ENCODE measurements around the gene TRIP6.

TRIP6 gene

GRCh38 chr7:100825751-100826513, 41.3 kb upstream of the TRIP6 start:
- Histone ChIP-seq H3K9me3 (ENCODE audit: control insufficient read depth in 2 of 2, low read length in 2 of 2) (no peaks in the 10 kb centered on the region), H3K36me3 (ENCODE audit: control insufficient read depth in 2 of 2, insufficient read depth in 2 of 2, low read length in 2 of 2) (peaks cover 0 to 6% of the 10 kb centered on the region in 2 donors), H3K9ac (ENCODE audit: low read length in 2 of 2) (peak overlapping the region; percentile 60 to 69), H3K27ac (ENCODE audit: low read length) (no peak overlapping the region), H3K4me1 (ENCODE audit: control insufficient read depth, insufficient read depth, low read length) (peaks cover 30% of the 10 kb centered on the region), H3K4me3 (ENCODE audit: low read length in 2 of 2) (peak overlapping the region; percentile 54 to 78), H3K27me3 (ENCODE audit: control insufficient read depth in 1 of 2, insufficient read depth in 2 of 2, low read length in 2 of 2) (no peaks in the 10 kb centered on the region)

- peak overlapping the region; percentile 60 for H3K9ac ChIP-seq (ENCODE audit: low read length in 2 of 2)
- no peaks in the 10 kb centered on the region for H3K27me3 ChIP-seq (ENCODE audit: control insufficient read depth in 1 of 2, insufficient read depth in 2 of 2, low read length in 2 of 2)
Measured at GRCh38 chr7:100826514-100827329, 40.5 kb upstream of the TRIP6 start.

GRCh38 chr7:100827330-100828226, 39.6 kb upstream of the TRIP6 start, which contains the start of gene EPHB4:
TSS of gene EPHB4 (minus strand) at chr7:100827523. CDS start at chr7:100827030, 493 bp downstream.
- H3K4me1 ChIP-seq (ENCODE audit: control insufficient read depth, insufficient read depth, low read length), result peaks cover 30% of the 10 kb centered on the region
- H3K9me3 ChIP-seq (ENCODE audit: control insufficient read depth in 2 of 2, low read length in 2 of 2), result no peaks in the 10 kb centered on the region
- peak within 1 kb of the TSS; percentile 24 for H3K27ac ChIP-seq (ENCODE audit: low read length)
- H3K9ac ChIP-seq (ENCODE audit: low read length in 2 of 2), result peak within 1 kb of the TSS; percentile 60
- peak within 1 kb of the TSS; percentile 78 to 80 for H3K4me3 ChIP-seq (ENCODE audit: low read length in 2 of 2)
- H3K36me3 ChIP-seq (ENCODE audit: control insufficient read depth in 2 of 2, insufficient read depth in 2 of 2, low read length in 2 of 2), result peaks cover 0 to 4% of the 10 kb centered on the region in 2 donors
- H3K27me3 ChIP-seq (ENCODE audit: control insufficient read depth in 1 of 2, insufficient read depth in 2 of 2, low read length in 2 of 2), result no peaks in the 10 kb centered on the region

More at GRCh38 chr7:100826514-100827329, 40.5 kb upstream of the TRIP6 start:
- Histone ChIP-seq H3K4me3 (ENCODE audit: low read length in 2 of 2) (peak overlapping the region; percentile 54 to 78), H3K4me1 (ENCODE audit: control insufficient read depth, insufficient read depth, low read length) (peaks cover 30% of the 10 kb centered on the region), H3K36me3 (ENCODE audit: control insufficient read depth in 2 of 2, insufficient read depth in 2 of 2, low read length in 2 of 2) (peaks cover 0 to 6% of the 10 kb centered on the region in 2 donors), H3K9me3 (ENCODE audit: control insufficient read depth in 2 of 2, low read length in 2 of 2) (no peaks in the 10 kb centered on the region), H3K27ac (ENCODE audit: low read length) (peak overlapping the region; percentile 24)

- Histone ChIP-seq H3K4me3 (ENCODE audit: low read length in 2 of 2) (no peak overlapping the region), H3K36me3 (ENCODE audit: control insufficient read depth in 2 of 2, insufficient read depth in 2 of 2, low read length in 2 of 2) (no peaks in the 10 kb centered on the region), H3K9me3 (ENCODE audit: control insufficient read depth in 2 of 2, low read length in 2 of 2) (no peaks in the 10 kb centered on the region), H3K27ac (ENCODE audit: low read length) (no peak overlapping the region), H3K4me1 (ENCODE audit: control insufficient read depth, insufficient read depth, low read length) (peaks cover 30% of the 10 kb centered on the region), H3K9ac (ENCODE audit: low read length in 2 of 2) (no peak overlapping the region), H3K27me3 (ENCODE audit: control insufficient read depth in 1 of 2, insufficient read depth in 2 of 2, low read length in 2 of 2) (no peaks in the 10 kb centered on the region)
Measured at GRCh38 chr7:100829150-100829716, 38.0 kb upstream of the TRIP6 start.

- H3K36me3 ChIP-seq (ENCODE audit: control insufficient read depth in 2 of 2, insufficient read depth in 2 of 2, low read length in 2 of 2), result no peaks in the 10 kb centered on the region
- no peaks in the 10 kb centered on the region for H3K27me3 ChIP-seq (ENCODE audit: control insufficient read depth in 1 of 2, insufficient read depth in 2 of 2, low read length in 2 of 2)
- no peaks in the 10 kb centered on the region for H3K9me3 ChIP-seq (ENCODE audit: control insufficient read depth in 2 of 2, low read length in 2 of 2)
- no peak overlapping the region for H3K4me3 ChIP-seq (ENCODE audit: low read length in 2 of 2)
- H3K4me1 ChIP-seq (ENCODE audit: control insufficient read depth, insufficient read depth, low read length), result peaks cover 20% of the 10 kb centered on the region
- H3K9ac ChIP-seq (ENCODE audit: low read length in 2 of 2), result no peak overlapping the region
- H3K27ac ChIP-seq (ENCODE audit: low read length), result no peak overlapping the region
Measured at GRCh38 chr7:100830396-100830795, 36.8 kb upstream of the TRIP6 start.

- no peaks in the 10 kb centered on the region for H3K36me3 ChIP-seq (ENCODE audit: control insufficient read depth in 2 of 2, insufficient read depth in 2 of 2, low read length in 2 of 2)
- no peak overlapping the region for H3K27ac ChIP-seq (ENCODE audit: low read length)
- no peaks in the 10 kb centered on the region for H3K9me3 ChIP-seq (ENCODE audit: control insufficient read depth in 2 of 2, low read length in 2 of 2)
- H3K4me3 ChIP-seq (ENCODE audit: low read length in 2 of 2), result no peak overlapping the region
- H3K9ac ChIP-seq (ENCODE audit: low read length in 2 of 2), result no peak overlapping the region
- no peaks in the 10 kb centered on the region for H3K27me3 ChIP-seq (ENCODE audit: control insufficient read depth in 1 of 2, insufficient read depth in 2 of 2, low read length in 2 of 2)
- H3K4me1 ChIP-seq (ENCODE audit: control insufficient read depth, insufficient read depth, low read length), result peaks cover 9% of the 10 kb centered on the region
Measured at GRCh38 chr7:100832281-100832633, 34.9 kb upstream of the TRIP6 start.

GRCh38 chr7:100835903-100836811, 31.0 kb upstream of the TRIP6 start:
- Histone ChIP-seq H3K27me3 (ENCODE audit: control insufficient read depth in 1 of 2, insufficient read depth in 2 of 2, low read length in 2 of 2) (no peaks in the 10 kb centered on the region), H3K4me3 (ENCODE audit: low read length in 2 of 2) (no peak overlapping the region), H3K9me3 (ENCODE audit: control insufficient read depth in 2 of 2, low read length in 2 of 2) (no peaks in the 10 kb centered on the region), H3K36me3 (ENCODE audit: control insufficient read depth in 2 of 2, insufficient read depth in 2 of 2, low read length in 2 of 2) (no peaks in the 10 kb centered on the region), H3K27ac (ENCODE audit: low read length) (no peak overlapping the region), H3K4me1 (ENCODE audit: control insufficient read depth, insufficient read depth, low read length) (peaks cover 3% of the 10 kb centered on the region), H3K9ac (ENCODE audit: low read length in 2 of 2) (peak overlapping the region in 1 of 2 donors; percentile 21)

GRCh38 chr7:100836812-100837098, 30.4 kb upstream of the TRIP6 start:
- Histone ChIP-seq H3K4me1 (ENCODE audit: control insufficient read depth, insufficient read depth, low read length) (peaks cover 3% of the 10 kb centered on the region), H3K27me3 (ENCODE audit: control insufficient read depth in 1 of 2, insufficient read depth in 2 of 2, low read length in 2 of 2) (no peaks in the 10 kb centered on the region), H3K27ac (ENCODE audit: low read length) (peak overlapping the region; percentile 80), H3K4me3 (ENCODE audit: low read length in 2 of 2) (peak overlapping the region; percentile 75 to 78), H3K9me3 (ENCODE audit: control insufficient read depth in 2 of 2, low read length in 2 of 2) (no peaks in the 10 kb centered on the region), H3K9ac (ENCODE audit: low read length in 2 of 2) (peak overlapping the region; percentile 59 to 74), H3K36me3 (ENCODE audit: control insufficient read depth in 2 of 2, insufficient read depth in 2 of 2, low read length in 2 of 2) (no peaks in the 10 kb centered on the region)

GRCh38 chr7:100837099-100837836, 29.9 kb upstream of the TRIP6 start:
- H3K27ac ChIP-seq (ENCODE audit: low read length), result peak overlapping the region; percentile 80
- peaks cover 3% of the 10 kb centered on the region for H3K4me1 ChIP-seq (ENCODE audit: control insufficient read depth, insufficient read depth, low read length)
- peak overlapping the region; percentile 59 to 74 for H3K9ac ChIP-seq (ENCODE audit: low read length in 2 of 2)
- H3K9me3 ChIP-seq (ENCODE audit: control insufficient read depth in 2 of 2, low read length in 2 of 2), result no peaks in the 10 kb centered on the region
- peak overlapping the region; percentile 75 to 78 for H3K4me3 ChIP-seq (ENCODE audit: low read length in 2 of 2)
- H3K27me3 ChIP-seq (ENCODE audit: control insufficient read depth in 1 of 2, insufficient read depth in 2 of 2, low read length in 2 of 2), result no peaks in the 10 kb centered on the region
- H3K36me3 ChIP-seq (ENCODE audit: control insufficient read depth in 2 of 2, insufficient read depth in 2 of 2, low read length in 2 of 2), result no peaks in the 10 kb centered on the region

All from stomach smooth muscle (tissue), 2 donors.